Immature natural killer cell (primary cell): Measurements from ENCODE around the gene PAM. TPM values are rescaled to one million over a fixed set of nuclear protein-coding genes. Genes with fewer than 3 reads are reported as not detected.

Source experiments
- DNase-seq, 3 donors: peaks; one replicate each; pipeline ENCODE4 v3.0.0; 2022; ENCODE audit warnings: mixed read lengths in 1 of 3
- H3K27ac Mint-ChIP-seq, 6 donors: one replicate each; pipeline ENCODE4 v1.8.0; 2020; ENCODE audit warnings: mixed read lengths in 6 of 6, mild to moderate bottlenecking in 5 of 6, inconsistent platforms in 4 of 6, moderate library complexity in 3 of 6
- H3K27me3 Mint-ChIP-seq, 3 donors: one replicate each; pipeline ENCODE4 v1.8.0; 2020 to 2021; ENCODE audit warnings: low read depth in 3 of 3, mild to moderate bottlenecking in 3 of 3, mixed read lengths in 3 of 3, moderate library complexity in 3 of 3, inconsistent platforms in 1 of 3
- H3K36me3 Mint-ChIP-seq, 3 donors: one replicate each; pipeline ENCODE4 v1.8.0; 2020; ENCODE audit warnings: mixed read lengths in 3 of 3, inconsistent platforms in 2 of 3, mild to moderate bottlenecking in 2 of 3
- H3K4me1 Mint-ChIP-seq, 2 donors: one replicate each; pipeline ENCODE4 v1.8.0; 2020; ENCODE audit warnings: inconsistent platforms in 2 of 2, mild to moderate bottlenecking in 2 of 2, mixed read lengths in 2 of 2, moderate library complexity in 1 of 2
- H3K4me3 Mint-ChIP-seq, 5 donors: one replicate each; pipeline ENCODE4 v1.8.0; 2020; ENCODE audit warnings: mild to moderate bottlenecking in 5 of 5, mixed read lengths in 5 of 5, inconsistent platforms in 3 of 5, moderate library complexity in 3 of 5
- H3K9me3 Mint-ChIP-seq, 6 donors: one replicate each; pipeline ENCODE4 v1.8.0; 2020; ENCODE audit warnings: mild to moderate bottlenecking in 6 of 6, mixed read lengths in 6 of 6, inconsistent platforms in 4 of 6, moderate library complexity in 3 of 6
- polyA plus RNA-seq, 3 donors: library from polyadenylated mRNA; unstranded; fragments of 300-500 nt; fragmentation: Illumina TruSeq; gene quantifications; one replicate each; pipeline ENCODE4 v1.2.3, GENCODE V29; 2021

The PAM gene
- polyA plus RNA-seq, 3 donors from 2014 or later = 55.2 to 96.2 (median 95.6) TPM

GRCh38 chr5:102918986-102919610 is 164.0 kb downstream of the PAM start:
- peaks cover 10 to 30% (median 29%) of the 10 kb centered on the region in 3 donors for H3K36me3 Mint-ChIP-seq
- no peak overlapping the region for H3K4me3 Mint-ChIP-seq
- H3K27me3 Mint-ChIP-seq = no peaks in the 10 kb centered on the region
- no peak for DNase-seq
- peaks cover 2 to 9% of the 10 kb centered on the region in 2 donors for H3K4me1 Mint-ChIP-seq
- H3K9me3 Mint-ChIP-seq = no peaks in the 10 kb centered on the region
- no peak overlapping the region for H3K27ac Mint-ChIP-seq

- no peak overlapping the region for H3K27ac Mint-ChIP-seq
- no peaks in the 10 kb centered on the region for H3K9me3 Mint-ChIP-seq
- no peaks in the 10 kb centered on the region for H3K27me3 Mint-ChIP-seq
- no peak overlapping the region for H3K4me3 Mint-ChIP-seq
- peaks cover 3 to 10% of the 10 kb centered on the region in 2 donors for H3K4me1 Mint-ChIP-seq
- peaks cover 13 to 39% (median 30%) of the 10 kb centered on the region in 3 donors for H3K36me3 Mint-ChIP-seq
- no peak for DNase-seq
Measured at GRCh38 chr5:102920762-102921161, 165.7 kb downstream of the PAM start.

GRCh38 chr5:102921341-102922044 is 166.4 kb downstream of the PAM start:
- peak overlapping the region in 2 of 6 donors; percentile 1 to 6 for H3K27ac Mint-ChIP-seq
- no peak overlapping the region for H3K4me3 Mint-ChIP-seq
- no peaks in the 10 kb centered on the region for H3K9me3 Mint-ChIP-seq
- peaks cover 3 to 10% of the 10 kb centered on the region in 2 donors for H3K4me1 Mint-ChIP-seq
- H3K36me3 Mint-ChIP-seq = peaks cover 15 to 39% (median 32%) of the 10 kb centered on the region in 3 donors
- no peaks in the 10 kb centered on the region for H3K27me3 Mint-ChIP-seq
- DNase-seq = no peak

GRCh38 chr5:102922111-102922720 is 167.1 kb downstream of the PAM start:
- Mint-ChIP-seq H3K4me1 (peaks cover 2 to 10% of the 10 kb centered on the region in 2 donors), H3K27ac (peak overlapping the region in 1 of 6 donors; percentile 26), H3K4me3 (no peak overlapping the region), H3K27me3 (no peaks in the 10 kb centered on the region), H3K9me3 (no peaks in the 10 kb centered on the region), H3K36me3 (peaks cover 22 to 39% (median 39%) of the 10 kb centered on the region in 3 donors)
- DNase-seq = no peak

- Mint-ChIP-seq H3K4me3 (no peak overlapping the region), H3K9me3 (no peaks in the 10 kb centered on the region), H3K27ac (peak overlapping the region in 4 of 6 donors; percentile 19 to 73 (median 26)), H3K27me3 (no peaks in the 10 kb centered on the region), H3K4me1 (peaks cover 2 to 10% of the 10 kb centered on the region in 2 donors), H3K36me3 (peaks cover 25 to 42% (median 39%) of the 10 kb centered on the region in 3 donors)
- no peak for DNase-seq
Measured at GRCh38 chr5:102922799-102923477, 167.8 kb downstream of the PAM start.

- DNase-seq = no peak
- Mint-ChIP-seq H3K9me3 (no peaks in the 10 kb centered on the region), H3K36me3 (peaks cover 23 to 48% (median 43%) of the 10 kb centered on the region in 3 donors), H3K4me3 (no peak overlapping the region), H3K27ac (peak overlapping the region in 1 of 6 donors; percentile 7), H3K4me1 (peaks cover 2 to 10% of the 10 kb centered on the region in 2 donors), H3K27me3 (no peaks in the 10 kb centered on the region)
Measured at GRCh38 chr5:102924963-102925362, 169.9 kb downstream of the PAM start.

GRCh38 chr5:102927007-102927406 is 171.9 kb downstream of the PAM start:
- H3K9me3 Mint-ChIP-seq = no peaks in the 10 kb centered on the region
- no peak overlapping the region for H3K4me3 Mint-ChIP-seq
- H3K27ac Mint-ChIP-seq = no peak overlapping the region
- peaks cover 20 to 43% (median 28%) of the 10 kb centered on the region in 3 donors for H3K36me3 Mint-ChIP-seq
- no peak for DNase-seq
- H3K4me1 Mint-ChIP-seq = peaks cover 4 to 14% of the 10 kb centered on the region in 2 donors
- H3K27me3 Mint-ChIP-seq = no peaks in the 10 kb centered on the region

GRCh38 chr5:102930244-102930643 is 175.1 kb downstream of the PAM start:
- no peak for DNase-seq
- Mint-ChIP-seq H3K9me3 (no peaks in the 10 kb centered on the region), H3K27ac (peak overlapping the region in 3 of 6 donors; percentile 2 to 70 (median 46)), H3K4me1 (peaks cover 4 to 5% of the 10 kb centered on the region in 2 donors), H3K27me3 (no peaks in the 10 kb centered on the region), H3K36me3 (peaks cover 18 to 39% (median 19%) of the 10 kb centered on the region in 3 donors), H3K4me3 (no peak overlapping the region)

- Mint-ChIP-seq H3K9me3 (no peaks in the 10 kb centered on the region), H3K27me3 (no peaks in the 10 kb centered on the region), H3K36me3 (peaks cover 13 to 35% (median 15%) of the 10 kb centered on the region in 3 donors), H3K27ac (peak overlapping the region in 3 of 6 donors; percentile 4 to 43 (median 30)), H3K4me3 (no peak overlapping the region), H3K4me1 (peaks cover 5 to 13% of the 10 kb centered on the region in 2 donors)
- DNase-seq = no peak
Measured at GRCh38 chr5:102931085-102931725, 176.1 kb downstream of the PAM start.

- peaks cover 4 to 23% (median 13%) of the 10 kb centered on the region in 3 donors for H3K36me3 Mint-ChIP-seq
- H3K4me3 Mint-ChIP-seq = no peak overlapping the region
- H3K27me3 Mint-ChIP-seq = no peaks in the 10 kb centered on the region
- H3K27ac Mint-ChIP-seq = no peak overlapping the region
- no peak for DNase-seq
- no peaks in the 10 kb centered on the region for H3K9me3 Mint-ChIP-seq
- peaks cover 5 to 14% of the 10 kb centered on the region in 2 donors for H3K4me1 Mint-ChIP-seq
Measured at GRCh38 chr5:102932781-102933180, 177.7 kb downstream of the PAM start.

- no peak for DNase-seq
- Mint-ChIP-seq H3K36me3 (peaks cover 4 to 23% (median 13%) of the 10 kb centered on the region in 3 donors), H3K4me1 (peaks cover 9 to 19% of the 10 kb centered on the region in 2 donors), H3K27me3 (no peaks in the 10 kb centered on the region), H3K9me3 (no peaks in the 10 kb centered on the region), H3K4me3 (no peak overlapping the region), H3K27ac (no peak overlapping the region)
Measured at GRCh38 chr5:102933316-102933715, 178.2 kb downstream of the PAM start.

- DNase-seq = no peak
- Mint-ChIP-seq H3K4me3 (no peak overlapping the region), H3K36me3 (peaks cover 4 to 23% (median 13%) of the 10 kb centered on the region in 3 donors), H3K9me3 (no peaks in the 10 kb centered on the region), H3K27me3 (no peaks in the 10 kb centered on the region), H3K27ac (peak overlapping the region in 1 of 6 donors; percentile 35), H3K4me1 (peaks cover 15 to 25% of the 10 kb centered on the region in 2 donors)
Measured at GRCh38 chr5:102933721-102934459, 178.8 kb downstream of the PAM start.
